Heart left ventricle (tissue), 16 donors: ENCODE measurements around the gene ABCB9. TPM values are rescaled to one million over a fixed set of nuclear protein-coding genes. Genes with fewer than 3 reads are reported as not detected.
A peak's percentile ranks its signal among the peaks of the same experiment; 100 is the strongest.

ENCODE experiments used
- ATAC-seq, 4 donors: fragments of 200-7000 bp; cut with Tn5 transposase; one replicate each; pipeline ENCODE4 v1.9.1; 2020 to 2022; ENCODE audit warnings: moderate library complexity in 4 of 4, mild to moderate bottlenecking in 3 of 4, moderate number of reproducible peaks in 1 of 4
- DNase-seq, 5 donors: peaks; one replicate each; pipeline ENCODE4 v3.0.0-alpha.2; 2020
- H3K27ac ChIP-seq, 12 donors: fragments of 200-600 bp; sonication (generic) in 4 of 12; one replicate each; pipeline versions ENCODE4 v1.5.0 to v1.8.0; 2016 to 2022; ENCODE audit warnings: mild to moderate bottlenecking in 2 of 12
- H3K27me3 ChIP-seq, 9 donors: fragments of 200-600 bp; sonication (generic) in 2 of 9; one replicate each; pipeline versions ENCODE4 v1.5.1 to v1.8.0; 2016 to 2022; ENCODE audit warnings: mild to moderate bottlenecking in 3 of 9
- H3K36me3 ChIP-seq, 9 donors: fragments of 200-600 bp; sonication (generic) in 2 of 9; one replicate each; pipeline versions ENCODE4 v1.5.0 to v1.8.0; 2018 to 2022; ENCODE audit warnings: mild to moderate bottlenecking in 2 of 9
- H3K4me1 ChIP-seq, 12 donors: fragments of 200-600 bp; sonication (generic) in 4 of 12; one replicate each; pipeline versions ENCODE4 v1.5.0 to v1.8.0; 2016 to 2022; ENCODE audit warnings: mild to moderate bottlenecking in 3 of 12
- H3K4me3 ChIP-seq, 12 donors: fragments of 200-600 bp; sonication (generic) in 4 of 12; one replicate each; pipeline versions ENCODE4 v1.5.0 to v1.8.0; 2017 to 2022; ENCODE audit warnings: mild to moderate bottlenecking in 9 of 12, moderate library complexity in 4 of 12
- H3K9me3 ChIP-seq, 12 donors: fragments of 200-600 bp; sonication (generic) in 4 of 12; one replicate each; pipeline versions ENCODE4 v1.5.0 to v1.8.0; 2016 to 2022; ENCODE audit warnings: mild to moderate bottlenecking in 1 of 12
- POLR2A ChIP-seq, 2 donors: fragments of 450-650 bp; IDR thresholded peaks; one replicate each; pipeline ENCODE4 v1.6.1; 2017; ENCODE audit warnings: antibody characterized with exemption in 2 of 2, mild to moderate bottlenecking in 2 of 2, moderate library complexity in 2 of 2
- WGBS, 4 donors: extraction: QIAGEN DNeasy Blood & Tissue Kit in 2 of 4; methylation state at CpG; one replicate each; pipeline versions ENCODE4 v1.1.5 to v1.1.7; 2013 to 2018; 5-methylcytosine and 5-hydroxymethylcytosine counted together
- intact Hi-C, 10 donors: fragments of 100-400 bp; cut with DNase I; formaldehyde crosslinking; loops; one replicate each; pipeline versions ENCODE4 v1.11.1 to v1.14.2; 2022
- polyA plus RNA-seq, 2 donors: library from polyadenylated mRNA; stranded (reverse); fragments of 200-250 nt; gene quantifications; one replicate each; pipeline ENCODE4 v1.2.3, GENCODE V29; 2013
- total RNA-seq, 9 donors: library from RNA; depleted of rRNA in 2 of 9; stranded (reverse); fragments of >200 nt in 2 of 9; fragmentation: NEBNext Ultra II Directional in 3 of 9; extraction: Animal tissue kit (Norgen Biotek cat#: 25700) in 3 of 9; gene quantifications; one replicate each; pipeline versions ENCODE4 v1.1.0 to v1.2.4, GENCODE V29; 2016 to 2023
- TF ChIP-seq, protein P1 (sequence below), 12 donors: fragments of 200-600 bp; sonication (generic) in 4 of 12; IDR thresholded peaks; one replicate each; pipeline versions ENCODE4 v1.5.0 to v1.8.0; 2018 to 2022; ENCODE audit warnings: antibody characterized with exemption in 12 of 12, mild to moderate bottlenecking in 5 of 12
- donor health status: ischemic (EF 13 %, LVEDD 7.1; RV severe dilation, severe dysfunction).
- donor health status: healthy with polysubstance abuse.
- donor health status: DM: no; HTN: yes; CAD: no.
- donor health status: DM: no; HTN: no; CAD: no.
- donor health status: ischemic (EF 25% LVEDD 6.9; RV normal size, moderate dysfunction).
- donor health status: ischemic (EF 25% LVEDD 5.7; RV mildly dilated, moderate dysfunction).
- donor health status: healthy.
- donor health status: DM: yes; HTN: yes; CAD: no.
- donor health status: ischemic (EF 35%, LVEDD 5.7; RV mildly dilated, moderate dysfunction).
- donor health status: nonischemic (EF 11% LVEDD 7.7; RV severe dilation, severe dysfunction).
- donor health status: DM: yes; HTN: yes; CAD: no.
- donor health status: PGD.
- donor health status: ischemic (EF 29% LVEDD 5.4; RV normal size, mild dysfunction).
- donor health status: nonischemic (EF 23%, LVEDD 6.1; RV moderate dilation, normal function).

ABCB9 gene
- total and polyA plus RNA-seq, 11 donors = 3.1 to 8.6 (median 4.6) TPM

DNA sequence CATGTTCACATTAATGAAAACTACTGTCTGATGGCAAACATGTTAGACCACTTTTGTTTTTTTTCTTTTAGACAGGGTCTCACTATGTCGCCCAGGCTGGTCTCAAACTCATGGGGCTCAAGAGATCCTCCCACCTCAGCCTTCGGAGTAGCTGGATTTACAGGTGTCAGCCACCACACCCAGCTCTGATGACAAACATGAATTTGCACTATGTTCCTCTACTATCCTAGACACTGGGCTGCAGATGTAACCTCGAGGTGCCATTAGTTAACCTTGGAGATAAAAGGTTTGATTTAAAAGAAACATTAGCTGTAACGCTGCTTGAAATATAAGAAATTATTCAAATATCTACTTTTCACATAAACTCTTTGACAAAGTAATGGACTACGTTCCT is 78.4 kb downstream of the ABCB9 start:
- peak overlapping the region in 7 of 12 donors; percentile 7 to 43 (median 24) for H3K4me3 ChIP-seq
- TF ChIP-seq, protein P1, sequence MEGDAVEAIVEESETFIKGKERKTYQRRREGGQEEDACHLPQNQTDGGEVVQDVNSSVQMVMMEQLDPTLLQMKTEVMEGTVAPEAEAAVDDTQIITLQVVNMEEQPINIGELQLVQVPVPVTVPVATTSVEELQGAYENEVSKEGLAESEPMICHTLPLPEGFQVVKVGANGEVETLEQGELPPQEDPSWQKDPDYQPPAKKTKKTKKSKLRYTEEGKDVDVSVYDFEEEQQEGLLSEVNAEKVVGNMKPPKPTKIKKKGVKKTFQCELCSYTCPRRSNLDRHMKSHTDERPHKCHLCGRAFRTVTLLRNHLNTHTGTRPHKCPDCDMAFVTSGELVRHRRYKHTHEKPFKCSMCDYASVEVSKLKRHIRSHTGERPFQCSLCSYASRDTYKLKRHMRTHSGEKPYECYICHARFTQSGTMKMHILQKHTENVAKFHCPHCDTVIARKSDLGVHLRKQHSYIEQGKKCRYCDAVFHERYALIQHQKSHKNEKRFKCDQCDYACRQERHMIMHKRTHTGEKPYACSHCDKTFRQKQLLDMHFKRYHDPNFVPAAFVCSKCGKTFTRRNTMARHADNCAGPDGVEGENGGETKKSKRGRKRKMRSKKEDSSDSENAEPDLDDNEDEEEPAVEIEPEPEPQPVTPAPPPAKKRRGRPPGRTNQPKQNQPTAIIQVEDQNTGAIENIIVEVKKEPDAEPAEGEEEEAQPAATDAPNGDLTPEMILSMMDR (IDR thresholded peaks at IDR 0.05) = no peak
- no peaks in the 10 kb centered on the region for H3K27me3 ChIP-seq
- no peaks in the 10 kb centered on the region for H3K9me3 ChIP-seq
- intact Hi-C loops = loop anchor here in 1 of 10 donors (2.0 kb wide), 1 partner anchor 15 kb away; no protein-coding TSS in a partner anchor
- H3K36me3 ChIP-seq = no peaks in the 10 kb centered on the region
- H3K4me1 ChIP-seq = peaks cover 11 to 95% (median 80%) of the 10 kb centered on the region in 12 donors
- ATAC-seq (no peak), DNase-seq (no peak)
- WGBS, 4 donors = 70 to 75% (median 72%) methylated on average over 5 of the region's 5 CpGs
- peak overlapping the region; percentile 63 to 90 (median 79) for H3K27ac ChIP-seq

DNA sequence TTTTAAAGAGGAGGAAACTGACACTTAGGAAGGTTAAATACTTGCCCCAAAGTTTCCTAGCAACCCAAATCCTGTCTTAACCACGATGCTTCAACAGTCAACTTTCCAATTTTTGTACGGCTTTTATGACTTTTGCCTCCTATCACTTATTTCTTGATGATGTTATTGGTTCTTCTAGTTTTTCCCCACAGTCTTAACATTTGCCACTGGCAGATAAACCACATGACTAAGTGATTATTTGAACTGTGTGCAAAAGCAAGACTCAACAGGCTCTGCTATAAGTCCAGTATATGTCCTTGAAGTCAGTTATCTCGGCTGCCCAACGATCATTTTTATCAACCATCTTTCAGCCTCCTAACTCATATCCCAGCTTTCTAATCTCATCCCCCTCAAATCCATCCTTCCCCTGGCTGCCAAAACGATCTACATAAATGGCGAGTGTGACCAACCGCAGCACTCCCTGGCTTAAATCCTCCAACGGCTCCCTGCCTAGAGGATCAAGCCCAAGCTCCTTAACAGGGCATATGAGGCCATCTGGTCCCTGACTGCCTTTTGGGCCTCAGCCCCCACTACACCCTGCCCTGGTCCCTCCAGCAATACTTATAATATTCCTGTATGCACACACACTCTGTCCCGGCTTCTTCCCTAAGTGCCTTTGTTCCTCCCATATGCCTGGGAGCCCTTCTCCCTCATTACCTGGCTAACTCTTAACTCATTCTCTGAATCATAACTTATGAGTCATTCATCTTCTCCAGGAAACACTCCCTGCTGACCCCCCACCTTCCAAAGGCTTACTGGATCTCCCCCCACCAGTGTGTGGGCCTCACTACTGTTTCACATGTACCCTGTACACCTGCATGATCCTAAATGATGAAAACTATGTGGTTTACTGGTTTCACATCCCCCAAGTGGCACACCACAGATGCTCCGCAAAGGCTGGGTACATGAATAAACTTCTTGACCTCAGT is 79.1 kb downstream of the ABCB9 start:
- peak overlapping the region in 1 of 12 donors; percentile 39 for H3K4me3 ChIP-seq
- H3K9me3 ChIP-seq = no peaks in the 10 kb centered on the region
- peaks cover 11 to 94% (median 76%) of the 10 kb centered on the region in 12 donors for H3K4me1 ChIP-seq
- no peaks in the 10 kb centered on the region for H3K27me3 ChIP-seq
- H3K27ac ChIP-seq = peak overlapping the region in 11 of 12 donors; percentile 63 to 90 (median 79)
- intact Hi-C loops = no loop called here
- TF ChIP-seq, protein P1 (IDR thresholded peaks at IDR 0.05) = no peak
- TF ChIP-seq POLR2A (IDR thresholded peaks at IDR 0.05) = no peak
- WGBS, 4 donors = 48 to 62% (median 59%) methylated on average over 10 of the region's 10 CpGs
- no peak for DNase-seq
- H3K36me3 ChIP-seq = no peaks in the 10 kb centered on the region
- no peak for ATAC-seq

DNA sequence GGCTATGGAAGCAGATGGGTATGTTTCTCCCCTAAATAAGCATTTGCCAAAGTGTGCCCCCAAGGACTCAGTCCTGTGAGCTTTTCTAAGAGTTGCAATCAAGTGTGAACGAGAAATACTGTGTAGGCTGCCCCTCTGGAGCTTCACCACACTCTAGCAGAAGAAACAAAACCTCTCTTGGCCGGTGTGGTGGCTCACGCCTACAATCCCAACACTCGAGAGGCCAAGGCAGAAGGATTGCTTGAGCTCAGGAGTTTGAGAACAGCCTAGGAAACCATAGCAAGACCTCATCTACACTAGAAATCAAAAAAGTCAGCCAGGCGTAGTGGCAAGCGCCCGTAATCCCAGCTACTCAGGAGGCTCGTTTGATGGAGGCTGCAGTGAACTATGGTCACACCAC is 80.1 kb downstream of the ABCB9 start:
- Histone ChIP-seq H3K27ac (no peak overlapping the region), H3K4me1 (peaks cover 12 to 92% (median 70%) of the 10 kb centered on the region in 12 donors), H3K27me3 (no peaks in the 10 kb centered on the region), H3K9me3 (no peaks in the 10 kb centered on the region), H3K36me3 (no peaks in the 10 kb centered on the region), H3K4me3 (no peak overlapping the region)
- DNase-seq (no peak), ATAC-seq (no peak)
- TF ChIP-seq, protein P1 (IDR thresholded peaks at IDR 0.05) = no peak
- TF ChIP-seq POLR2A (IDR thresholded peaks at IDR 0.05) = no peak
- 90 to 97% (median 93%) methylated on average over 8 of the region's 8 CpGs for WGBS, 4 donors
- intact Hi-C loops = no loop called here

DNA sequence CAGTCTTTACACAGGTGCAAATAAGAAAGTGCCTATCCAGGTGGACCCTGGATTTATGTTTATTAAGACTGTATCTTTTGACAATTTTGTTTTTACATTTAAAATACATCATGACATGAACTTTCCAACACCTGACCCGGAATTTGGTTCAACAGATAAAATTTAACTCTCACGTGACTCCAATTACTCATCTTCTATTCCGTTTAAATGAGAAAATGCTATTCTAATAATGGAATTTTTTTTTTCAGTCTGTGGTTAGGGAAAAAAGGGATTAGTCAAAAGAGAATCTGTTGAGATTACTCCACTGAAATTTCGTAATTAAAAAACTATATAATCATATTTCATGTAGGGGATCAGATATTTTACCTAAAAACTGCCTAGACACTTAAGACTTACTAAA is 81.4 kb downstream of the ABCB9 start:
- intact Hi-C loops = no loop called here
- no peak for ATAC-seq
- Histone ChIP-seq H3K9me3 (no peaks in the 10 kb centered on the region), H3K4me1 (peaks cover 14 to 92% (median 69%) of the 10 kb centered on the region in 12 donors), H3K27me3 (no peaks in the 10 kb centered on the region), H3K36me3 (no peaks in the 10 kb centered on the region), H3K27ac (no peak overlapping the region), H3K4me3 (no peak overlapping the region)
- WGBS, 4 donors = 61 to 66% (median 64%) methylated on average over 4 of the region's 4 CpGs
- TF ChIP-seq, protein P1 (IDR thresholded peaks at IDR 0.05) = no peak
- TF ChIP-seq POLR2A (IDR thresholded peaks at IDR 0.05) = no peak
- no peak for DNase-seq
